Measurements from ENCODE around the gene DKK3.
"Not testable (repeated sequence)": the region's sequence is repeated elsewhere in the genome, so short reads cannot be mapped to it uniquely, and the experiment has no call there.

Gene DKK3

DNA sequence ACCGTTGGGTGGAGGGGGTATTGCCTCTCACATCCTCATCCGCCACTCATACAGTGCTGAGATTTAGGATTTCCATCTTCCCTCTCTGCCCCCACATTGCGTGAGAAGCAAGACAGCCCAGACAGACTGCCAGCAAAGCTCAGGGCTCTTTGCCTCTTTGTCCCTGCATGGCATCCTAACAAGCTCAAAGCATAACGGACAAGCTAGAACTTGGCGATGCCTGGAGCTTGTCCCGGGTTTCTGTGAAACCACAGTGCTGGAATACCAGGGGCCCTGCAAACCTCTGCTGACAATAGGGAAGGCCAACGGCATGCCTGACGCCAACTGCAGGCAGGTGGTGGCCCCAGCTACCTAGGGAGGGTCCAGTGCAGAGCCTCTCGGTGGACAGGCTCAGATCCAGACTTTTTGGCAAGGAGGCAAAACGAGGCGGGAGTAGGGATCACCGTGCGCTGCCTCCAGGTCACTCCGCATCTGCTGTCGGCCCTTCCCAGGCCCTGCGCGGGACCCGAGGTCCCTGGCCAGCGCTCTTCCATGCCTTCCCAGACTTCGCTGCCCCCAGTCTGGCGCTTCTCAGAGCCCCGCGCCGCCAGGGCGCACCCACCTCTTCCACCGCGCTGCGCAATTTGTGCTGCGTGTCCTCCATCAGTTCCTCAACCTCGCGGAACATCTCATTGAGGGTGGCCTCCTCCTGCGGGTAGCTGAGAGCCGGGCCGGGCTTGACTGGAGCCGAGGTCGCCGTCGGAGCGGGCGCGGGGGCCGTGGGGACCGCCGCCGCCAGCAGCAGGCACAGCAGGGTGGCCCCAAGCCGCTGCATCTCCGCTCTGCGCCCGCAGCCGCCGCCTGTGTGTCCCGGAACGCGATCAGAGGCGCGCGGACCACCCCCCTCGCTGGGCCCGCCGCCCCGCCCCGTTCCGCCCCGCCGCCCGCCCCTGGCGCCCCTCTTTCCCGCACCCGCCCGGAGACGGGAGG, at the start of gene DKK3:
DKK3 (minus strand) TSS at position 858 of the 969 bp plus-strand sequence; CDS start at position 814, 44 bp downstream.
- peak in 1 of 2 experiments; percentile 64 for DNase-seq

DNA sequence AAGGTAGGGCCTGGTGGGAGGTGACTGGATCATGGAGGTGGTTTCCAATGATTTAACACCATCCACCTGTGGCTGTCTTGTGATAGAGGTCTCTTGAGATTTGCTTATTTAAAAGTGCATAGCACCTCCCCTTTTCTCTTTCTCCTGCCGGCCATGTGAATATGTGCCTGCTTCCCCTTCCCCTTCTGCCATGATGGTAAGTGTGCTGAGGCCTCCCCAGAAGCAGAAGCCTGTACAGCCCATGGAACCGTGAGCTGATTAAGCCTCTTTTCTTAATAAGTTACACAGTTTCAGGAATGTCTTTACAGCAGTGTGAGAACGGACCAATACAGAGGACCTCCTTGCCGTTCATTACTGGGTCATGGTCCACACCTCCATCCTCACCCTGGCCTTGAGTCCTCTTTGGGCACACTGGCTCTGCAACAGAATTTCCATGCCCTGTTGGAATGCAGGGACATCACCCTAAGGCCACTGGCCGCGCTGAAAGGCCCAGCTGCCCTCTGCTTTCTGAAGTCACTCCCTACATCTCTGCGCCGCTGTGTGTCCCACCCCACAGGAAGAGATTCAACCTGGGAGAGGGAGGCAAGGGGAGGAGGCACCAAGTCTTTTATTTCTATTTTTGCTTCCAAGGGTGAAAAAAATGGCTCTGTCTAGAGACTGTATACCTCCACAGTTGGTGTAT, 49.0 kb upstream of the DKK3 start:
- no peak for DNase-seq

DNA sequence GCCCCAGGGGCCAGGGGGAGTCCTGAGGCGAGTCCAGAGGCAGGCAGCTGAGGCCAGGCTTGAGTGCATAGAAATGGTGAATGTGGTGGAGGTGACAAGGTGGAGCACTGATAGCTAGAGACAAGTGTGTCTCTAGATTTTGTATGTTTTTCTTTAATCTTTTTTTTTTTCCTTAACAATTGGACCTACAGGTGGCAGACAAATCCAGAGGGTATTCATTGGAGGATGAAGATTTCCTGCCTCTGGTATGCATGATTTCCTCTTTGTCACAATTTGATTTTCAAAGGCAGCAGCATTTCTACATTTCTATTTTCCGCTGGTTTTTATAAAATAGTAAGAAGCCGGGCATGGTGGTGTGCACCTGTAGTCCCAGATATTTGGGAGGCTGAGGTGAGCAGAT, 47.7 kb upstream of the DKK3 start:
- DNase-seq: no peak

DNA sequence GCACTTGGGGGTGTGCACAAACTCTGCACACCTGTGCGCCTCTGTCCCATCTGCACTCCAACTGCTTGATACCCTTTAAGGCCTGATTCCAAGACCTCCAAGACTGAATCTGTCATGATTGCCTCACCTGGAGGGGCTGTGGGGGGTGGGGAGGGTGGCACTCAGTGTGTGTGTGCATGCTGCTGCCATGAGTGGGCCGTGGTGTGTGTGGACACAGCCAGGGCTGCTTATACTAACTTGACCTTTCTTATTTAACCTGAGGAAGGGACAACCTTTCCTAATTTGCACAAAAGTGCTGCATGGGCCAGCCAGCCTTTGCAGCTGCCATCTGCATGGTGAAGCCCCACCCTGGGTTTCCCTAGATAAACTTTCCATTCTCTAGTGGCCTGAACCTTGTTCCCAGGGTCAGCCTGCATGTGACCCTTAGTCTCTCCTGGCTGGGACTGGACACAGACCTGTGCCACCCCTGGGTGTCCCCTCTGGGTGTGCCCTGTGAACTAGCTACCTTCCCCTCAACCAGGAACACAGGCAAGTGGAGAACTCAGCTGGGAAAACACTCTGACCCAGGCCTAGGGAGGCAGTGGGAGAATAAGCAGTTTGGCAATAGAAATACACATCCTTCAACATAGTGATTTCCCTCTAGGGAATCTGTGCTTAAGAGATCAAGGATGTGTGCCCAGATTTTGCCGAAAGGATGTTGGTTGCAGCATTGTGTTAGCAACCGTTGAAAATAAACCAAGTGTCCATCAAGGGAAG, 45.4 kb upstream of the DKK3 start:
- no peak for DNase-seq

DNA sequence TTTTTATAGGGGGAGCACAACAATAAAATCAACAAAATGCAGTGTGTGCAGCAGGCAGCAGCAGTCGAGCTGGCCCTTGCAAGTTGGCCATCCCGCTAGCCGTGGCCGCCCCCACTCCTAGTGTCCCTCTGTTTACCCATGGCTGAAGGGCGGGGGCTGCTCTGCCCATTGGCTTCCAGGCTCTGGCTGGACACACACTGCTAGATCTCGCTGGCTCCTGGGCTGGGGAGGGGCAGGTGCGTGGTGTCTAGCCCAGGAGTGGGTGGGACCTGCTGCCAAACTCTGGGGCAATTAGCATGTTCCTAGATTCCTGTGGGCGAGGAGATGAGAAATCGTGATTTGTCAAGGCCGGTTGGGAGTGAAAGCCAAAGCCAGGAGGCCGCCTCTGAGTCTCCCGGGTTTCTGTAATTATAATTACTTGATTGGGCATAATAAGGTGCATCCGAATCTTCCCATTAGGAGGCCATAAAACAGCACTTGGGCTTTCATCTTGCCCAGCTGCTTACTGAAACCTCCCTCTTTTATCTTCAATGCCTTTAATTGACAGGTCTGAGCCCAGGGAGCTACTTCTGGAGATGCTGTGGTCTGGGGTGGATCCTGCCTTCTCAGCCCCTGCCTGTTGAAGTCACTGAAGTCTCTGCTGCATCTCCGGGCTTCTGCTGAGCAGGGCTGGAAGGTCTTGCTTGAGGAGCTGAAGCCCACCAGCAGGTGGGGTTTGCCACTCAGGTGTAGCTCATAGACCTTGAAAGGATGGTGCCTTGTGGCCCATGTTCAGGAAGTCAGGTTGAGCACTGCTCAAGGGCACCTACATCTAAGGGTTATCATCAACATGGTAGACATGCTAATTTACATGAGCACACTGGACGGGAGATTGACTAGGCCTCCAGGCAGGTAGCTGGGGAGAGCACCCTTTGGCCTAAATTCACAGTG, 44.5 kb upstream of the DKK3 start:
- DNase-seq: peak in 1 of 2 experiments; percentile 33

DNA sequence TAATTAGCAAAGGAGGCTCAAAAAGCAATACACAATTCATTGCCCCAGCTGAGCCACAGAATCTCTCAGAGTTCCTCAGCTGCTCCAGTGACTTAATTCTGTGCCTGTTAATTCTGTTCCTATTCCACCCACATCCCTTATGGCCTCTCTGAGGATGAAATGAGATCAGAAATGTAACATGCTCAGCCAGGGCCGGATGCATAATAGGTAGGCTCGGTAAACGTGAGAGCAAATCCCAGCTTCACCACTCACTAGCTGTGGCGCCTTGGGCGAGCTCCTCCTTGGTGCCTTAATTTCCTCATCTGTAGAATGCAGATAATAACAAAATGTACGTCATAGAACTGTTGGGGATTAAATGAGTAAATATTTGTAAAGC, 42.8 kb upstream of the DKK3 start:
- no peak for DNase-seq

DNA sequence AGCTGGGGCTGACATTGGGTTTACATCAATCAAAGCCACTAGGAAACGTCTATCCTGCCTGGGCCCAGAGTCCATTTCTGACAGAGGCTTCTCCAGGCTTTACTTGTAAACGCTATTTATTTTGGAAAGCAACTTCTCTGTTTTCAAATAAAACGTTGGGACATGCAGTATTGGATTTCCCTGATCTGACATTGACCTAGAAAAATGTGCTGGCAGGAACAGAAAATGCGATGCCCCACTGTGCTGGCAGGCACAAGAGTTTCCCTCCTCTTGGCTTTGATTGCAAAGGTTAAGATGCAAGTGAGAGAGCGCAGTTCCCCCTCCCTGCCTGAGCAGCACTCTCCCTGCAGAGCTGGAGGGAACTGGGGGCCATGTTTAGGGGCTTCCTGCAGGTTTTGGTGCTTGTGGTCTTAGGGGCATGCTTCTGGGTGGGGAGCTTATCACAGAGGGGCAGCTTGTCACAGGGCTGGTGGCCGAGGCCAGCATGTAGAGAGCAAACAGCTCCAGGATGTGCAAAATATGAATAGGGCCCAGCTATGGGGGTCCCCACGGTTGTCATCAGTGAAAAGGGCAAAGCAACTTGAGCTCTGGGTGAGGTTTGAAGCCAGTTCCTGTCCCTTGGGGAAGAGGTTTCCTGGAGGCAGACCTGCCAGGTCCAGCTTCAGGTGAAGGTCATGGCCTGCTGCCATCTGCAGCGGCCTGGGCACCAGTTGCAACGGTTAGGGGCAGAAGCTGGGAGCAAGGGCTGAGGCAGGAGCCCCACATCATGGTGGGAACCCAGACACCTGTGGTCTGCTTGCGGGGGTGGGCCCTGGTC, 42.3 kb upstream of the DKK3 start:
- DNase-seq: no peak

DNA sequence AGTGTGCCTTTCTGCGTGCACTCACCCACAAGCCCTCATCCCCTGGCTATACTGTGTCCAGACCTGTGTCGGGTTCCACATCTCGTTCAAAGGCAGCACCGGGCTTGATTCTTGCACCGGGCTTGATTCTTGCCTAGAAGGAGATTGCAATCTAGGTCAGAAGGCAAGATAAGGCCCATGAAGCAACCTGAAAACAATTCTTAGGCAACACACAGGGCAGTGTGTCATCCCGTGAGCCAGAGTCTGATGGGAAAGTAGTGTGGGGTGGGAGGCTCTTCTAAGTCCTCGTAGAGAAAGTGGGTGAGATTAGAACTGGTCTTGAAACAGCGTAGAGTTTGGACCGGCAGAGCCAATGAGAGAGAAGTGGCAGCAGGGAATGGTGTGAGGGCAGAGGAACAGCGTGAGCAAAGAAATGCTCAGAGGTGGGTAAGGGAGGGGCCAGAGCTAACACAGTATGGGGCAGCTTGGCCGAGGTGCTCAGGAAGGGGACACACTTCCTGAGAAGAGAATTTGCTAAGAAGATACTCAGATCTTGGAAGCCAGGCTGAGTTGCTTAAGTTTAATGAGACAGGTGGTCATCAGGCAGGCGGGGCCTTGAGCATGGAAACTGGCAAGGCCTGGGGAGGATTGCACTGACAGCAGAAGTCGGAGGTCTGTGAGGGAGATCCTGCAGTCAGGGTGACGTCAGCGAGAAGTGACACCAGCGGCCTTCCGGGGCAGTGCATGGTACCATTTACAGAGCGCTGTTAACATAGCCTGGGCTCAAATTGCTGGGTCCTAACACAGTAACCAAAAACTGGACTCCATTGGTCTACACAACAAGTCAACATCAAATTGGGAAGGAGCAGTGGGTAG, 40.7 kb upstream of the DKK3 start:
- no peak for DNase-seq

DNA sequence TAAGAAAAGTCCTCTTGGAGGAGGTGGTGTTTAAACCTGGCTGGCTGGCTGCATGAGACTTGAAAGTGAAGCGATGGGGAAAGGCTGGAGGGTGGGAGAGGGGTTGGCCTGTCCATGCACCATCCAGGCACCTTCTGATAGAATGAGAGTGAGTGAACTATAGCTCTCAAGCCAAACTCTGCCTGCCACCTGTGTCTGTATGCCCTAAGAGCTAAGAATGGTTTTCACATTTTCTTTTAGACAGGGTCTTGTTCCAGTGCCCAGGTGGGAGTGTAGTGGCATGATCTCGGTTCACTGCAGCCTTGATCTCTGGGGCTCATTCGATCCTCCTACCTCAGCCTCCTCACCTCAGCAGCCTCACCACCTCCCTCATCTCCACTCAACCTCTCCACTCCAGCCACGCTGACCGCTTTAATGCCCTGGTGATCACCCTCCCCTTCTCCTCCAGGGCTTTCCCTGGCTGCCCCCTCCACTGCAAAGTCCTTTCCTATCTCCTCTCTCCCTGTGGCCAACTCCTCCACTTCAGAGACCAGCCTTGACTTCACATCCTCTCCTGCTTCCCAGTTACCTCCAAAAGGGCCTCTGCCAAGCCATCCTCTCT, 38.3 kb upstream of the DKK3 start:
- no peak for DNase-seq

DNA sequence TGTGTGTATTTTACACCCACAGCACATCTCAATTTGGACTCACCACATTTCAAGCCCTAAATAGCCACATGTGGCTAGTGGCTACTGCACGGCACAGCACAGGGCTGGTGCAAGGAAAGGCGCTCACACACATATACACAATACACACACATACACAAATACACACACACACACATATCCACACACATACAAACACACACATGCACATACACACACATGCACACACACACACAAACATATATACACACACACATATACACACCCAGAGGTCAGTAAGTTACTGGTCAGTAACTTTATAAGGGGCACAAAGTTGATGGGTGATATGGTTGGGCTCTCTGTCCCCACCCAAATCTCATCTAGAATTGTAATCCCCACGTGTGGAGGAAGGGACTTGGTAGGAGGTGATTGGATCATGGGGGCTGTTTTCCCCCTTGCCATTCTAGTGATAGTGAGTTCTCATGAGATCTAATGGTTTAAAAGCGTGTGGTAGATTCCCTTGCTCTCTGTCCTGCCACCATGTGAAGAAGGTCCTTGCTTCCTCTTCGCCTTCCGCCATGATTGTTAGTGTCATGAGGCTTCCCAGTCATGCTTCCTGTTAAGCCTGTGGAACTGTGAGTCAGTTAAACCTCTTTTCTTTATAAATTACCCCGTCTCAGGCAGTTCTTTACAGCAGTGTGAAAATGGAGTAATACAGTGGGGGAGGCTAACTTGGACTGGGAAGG, 37.6 kb upstream of the DKK3 start:
- no peak for DNase-seq

DNA sequence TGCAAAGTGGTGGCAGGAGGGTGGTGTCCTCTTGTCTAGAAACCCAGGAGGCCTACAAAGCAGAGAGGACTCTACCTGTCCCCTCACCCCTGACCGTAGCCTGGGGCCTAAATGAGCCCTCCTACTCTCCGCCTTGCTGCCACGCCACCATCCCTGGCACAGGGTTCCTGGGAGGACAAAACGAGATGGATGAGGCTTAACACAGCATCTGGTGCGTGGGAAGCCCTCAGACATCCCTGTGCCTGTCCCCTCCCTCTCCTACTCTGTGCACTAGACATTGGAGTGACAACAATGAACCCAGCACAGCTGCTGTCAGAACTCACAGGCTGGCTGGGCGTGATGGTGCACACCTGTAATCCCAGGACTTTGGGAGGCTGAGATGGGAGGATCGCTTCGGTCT, 36.4 kb upstream of the DKK3 start:
- DNase-seq: no peak

DNA sequence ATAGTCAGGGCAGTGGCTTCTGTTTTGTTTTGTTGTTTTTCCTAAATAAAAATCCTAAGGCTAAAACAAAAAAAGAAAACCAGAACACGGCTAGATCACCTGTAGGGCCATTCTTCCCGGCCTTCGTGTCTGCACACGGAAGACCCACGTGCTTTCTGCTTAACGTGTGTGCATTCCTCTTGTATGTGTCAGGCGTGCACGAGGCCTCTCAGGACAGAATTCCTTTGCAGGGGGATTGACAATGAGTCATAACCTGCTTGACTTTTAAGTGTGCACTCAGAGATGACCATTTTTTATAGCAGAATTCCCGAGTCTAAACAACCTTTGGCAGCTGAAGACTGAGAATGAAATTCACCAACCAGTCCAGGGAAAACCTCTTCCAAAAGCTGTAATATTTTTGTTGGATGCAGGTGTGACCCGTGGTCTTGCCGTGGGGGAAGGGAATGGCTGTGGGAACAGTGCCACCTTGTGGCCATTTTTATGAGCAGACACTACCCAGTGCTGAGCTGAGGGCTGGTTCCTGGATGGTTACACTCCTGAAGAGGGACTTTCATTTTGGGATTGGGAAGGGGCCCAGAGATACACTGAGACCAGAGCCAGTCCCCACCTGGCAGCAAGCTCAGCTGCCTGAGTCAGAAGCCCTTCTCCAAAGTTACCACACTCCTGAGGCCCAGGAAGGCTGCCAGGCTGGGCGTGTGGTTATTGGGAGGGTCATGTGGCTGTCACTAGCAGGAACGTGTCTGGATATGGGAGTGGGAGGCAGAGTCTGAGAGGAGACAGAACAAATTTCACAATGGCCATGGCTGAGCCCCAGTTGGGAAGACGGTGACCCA, 35.7 kb upstream of the DKK3 start:
- peak; percentile 62 to 90 for DNase-seq

DNA sequence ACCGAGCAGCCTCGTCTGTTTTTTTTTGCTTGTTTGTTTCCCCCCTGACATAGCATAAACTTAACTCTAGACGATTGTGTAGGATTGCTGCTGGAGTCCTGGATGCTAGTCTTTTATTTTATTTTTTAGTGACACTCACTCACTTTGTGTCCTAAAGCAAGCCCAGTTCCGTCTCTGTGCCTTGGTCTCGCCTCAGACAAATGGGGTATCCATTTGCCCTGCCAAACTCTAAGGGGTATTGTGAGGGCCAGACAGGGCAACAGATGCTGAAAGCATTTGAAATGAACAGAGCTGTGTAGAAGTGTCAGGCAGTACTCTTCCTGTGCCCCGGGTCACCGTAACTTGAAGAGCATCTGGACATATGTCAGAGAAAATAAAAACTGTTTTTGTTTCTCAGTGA, 34.8 kb upstream of the DKK3 start:
- DNase-seq: no peak

DNA sequence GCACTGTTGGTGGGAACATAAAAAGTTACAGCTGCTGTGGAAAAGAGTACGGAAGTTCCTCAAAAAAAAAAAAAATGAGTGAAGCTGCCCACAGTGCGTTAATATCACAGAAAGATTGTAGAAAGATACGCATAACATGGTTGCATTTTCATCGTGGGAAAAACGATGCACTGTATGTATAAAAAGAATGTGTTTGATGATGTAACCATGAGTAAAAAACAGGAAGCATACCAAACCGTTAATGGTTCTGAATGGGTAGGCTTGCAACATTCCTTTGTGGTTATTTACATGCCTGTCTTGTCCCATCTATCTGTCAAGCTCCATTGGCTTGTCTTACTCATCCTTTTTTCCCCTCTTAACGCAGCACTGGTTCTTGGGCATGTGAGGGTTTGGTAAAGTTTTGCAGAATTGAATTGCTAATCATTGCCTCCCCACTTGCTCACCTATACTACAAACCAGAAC, 33.8 kb upstream of the DKK3 start:
- no peak for DNase-seq

DNA sequence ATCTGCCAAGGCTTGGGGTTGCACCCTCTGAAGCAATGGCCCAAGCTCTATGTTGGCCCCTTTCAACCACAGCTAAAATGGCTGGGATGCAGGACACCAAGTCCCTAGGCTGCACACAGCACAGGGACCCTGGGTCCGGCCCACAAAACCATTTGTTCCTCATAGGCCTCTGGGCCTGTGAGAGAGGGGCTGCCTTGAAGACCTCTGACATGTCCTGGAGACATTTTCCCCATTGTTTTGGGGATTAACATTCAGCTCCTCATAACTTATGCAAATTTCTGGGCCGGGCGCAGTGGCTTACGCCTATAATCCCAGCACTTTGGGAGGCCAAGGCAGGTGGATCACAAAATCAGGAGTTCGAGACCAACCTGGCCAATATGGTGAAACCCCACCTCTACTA, 32.3 kb upstream of the DKK3 start:
- DNase-seq: not testable (repeated sequence)

DNA sequence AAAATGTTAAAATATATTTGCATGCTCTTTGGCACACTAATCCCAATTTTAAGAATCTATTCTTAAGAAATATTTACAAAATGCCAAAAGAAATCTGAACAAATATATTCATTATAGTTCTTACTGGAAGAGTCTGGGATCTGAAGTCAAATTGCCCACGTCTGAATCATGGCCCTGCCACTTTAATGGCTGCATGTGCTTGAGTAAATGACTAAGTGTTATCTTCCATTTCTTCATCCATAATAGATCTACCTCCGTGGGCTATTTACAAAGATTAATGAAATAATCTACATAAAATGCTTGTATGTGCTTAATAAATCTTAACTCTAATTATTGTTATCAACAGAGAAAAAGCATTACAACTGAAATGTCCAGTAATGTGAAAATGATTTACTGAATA, 24.5 kb upstream of the DKK3 start:
- no peak for DNase-seq

DNA sequence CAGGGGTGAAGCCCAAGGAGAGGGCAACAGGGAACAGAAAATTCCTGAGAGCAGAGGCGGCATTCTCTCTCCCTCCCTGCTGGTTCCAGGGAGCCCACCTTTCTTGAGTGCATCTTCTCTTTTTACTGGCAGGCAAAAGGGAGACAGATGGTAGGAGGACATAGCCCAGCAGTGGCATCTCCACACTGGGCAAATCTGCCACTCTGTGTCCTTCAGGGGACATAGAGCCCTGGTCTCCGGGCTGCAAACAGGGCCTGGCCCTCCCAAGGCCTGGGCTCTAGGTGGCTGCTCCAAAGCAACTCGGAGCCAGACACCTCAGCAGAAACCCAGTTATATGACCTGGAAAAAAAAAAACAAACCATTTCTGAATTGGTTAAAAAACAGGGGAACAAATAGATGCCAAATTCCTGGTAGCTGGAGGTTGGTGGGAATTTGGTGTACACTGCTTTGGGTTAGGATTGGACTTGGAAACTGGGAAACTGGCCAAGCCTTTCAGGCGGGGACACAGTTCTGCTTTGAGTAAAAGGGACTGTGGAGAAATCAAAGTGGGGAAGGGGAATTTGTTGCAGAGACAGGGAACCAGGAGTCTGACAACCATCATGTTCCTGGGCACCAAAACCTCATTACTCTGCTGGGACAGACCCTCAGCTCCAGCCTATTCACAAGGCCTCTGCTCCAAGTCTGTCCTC, 23.6 kb upstream of the DKK3 start:
- no peak for DNase-seq

All from NCI-H526 (cell line).